KG1 (cell line): ENCODE measurements around the gene PRIMA1.
"Not testable (repeated sequence)": the region's sequence is repeated elsewhere in the genome, so short reads cannot be mapped to it uniquely, and the experiment has no call there.

Source experiments
- DNase-seq: peaks from one replicate; lab custom pipeline; 2025; lab: John Stamatoyannopoulos, UW

Gene PRIMA1, protein sequence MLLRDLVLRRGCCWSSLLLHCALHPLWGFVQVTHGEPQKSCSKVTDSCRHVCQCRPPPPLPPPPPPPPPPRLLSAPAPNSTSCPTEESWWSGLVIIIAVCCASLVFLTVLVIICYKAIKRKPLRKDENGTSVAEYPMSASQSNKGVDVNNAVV

DNA sequence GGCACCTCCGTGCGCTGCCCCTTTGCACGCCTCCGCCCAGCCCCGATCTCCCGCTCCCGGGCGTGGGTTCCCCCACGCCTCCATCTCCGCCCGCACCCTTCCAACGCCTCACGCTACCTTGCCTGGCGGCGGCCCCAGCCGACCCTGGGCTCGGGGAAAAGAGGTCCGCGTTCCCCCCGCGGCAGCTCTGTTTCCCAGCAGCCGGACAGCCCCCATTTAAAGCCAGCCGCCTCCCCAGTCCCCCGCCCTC lies at the start of gene PRIMA1:
TSS of gene PRIMA1 (minus strand) at position 193 of the 250 bp plus-strand sequence. CDS start 767 bp downstream, outside the sequence.
- no peak for DNase-seq

DNA sequence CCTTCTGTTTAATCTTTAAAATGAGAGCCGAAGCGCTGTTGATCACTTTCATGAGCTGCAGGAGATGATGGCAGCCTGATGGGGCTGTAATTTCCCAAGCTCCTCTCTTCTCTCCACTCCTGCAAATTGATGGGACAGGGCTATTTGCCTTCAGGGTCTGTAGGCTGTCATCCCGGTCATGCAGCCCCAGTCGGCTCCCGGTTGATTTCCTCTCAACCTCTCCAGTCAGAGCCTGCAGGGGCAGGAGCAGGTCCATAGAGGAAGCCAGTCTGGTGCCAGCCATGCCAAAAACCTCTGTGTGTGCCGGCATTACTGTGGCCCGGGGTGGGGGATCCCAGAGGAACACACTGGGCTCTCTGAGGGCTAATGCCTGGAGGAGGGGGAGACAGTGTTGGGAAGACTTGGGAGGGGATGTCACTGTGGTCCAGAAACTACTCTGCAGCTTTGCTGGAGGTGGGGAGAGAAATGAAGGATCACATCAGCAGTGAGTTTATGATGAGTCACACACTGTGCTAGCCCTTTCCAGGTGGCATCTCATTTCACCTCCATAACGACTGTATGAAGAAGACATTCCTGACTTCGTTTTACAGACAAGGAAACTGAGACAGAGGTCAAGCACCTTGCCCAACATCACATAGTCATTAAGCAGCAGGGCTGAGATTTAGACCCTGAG lies 46.5 kb upstream of the PRIMA1 start:
- DNase-seq = no peak

DNA sequence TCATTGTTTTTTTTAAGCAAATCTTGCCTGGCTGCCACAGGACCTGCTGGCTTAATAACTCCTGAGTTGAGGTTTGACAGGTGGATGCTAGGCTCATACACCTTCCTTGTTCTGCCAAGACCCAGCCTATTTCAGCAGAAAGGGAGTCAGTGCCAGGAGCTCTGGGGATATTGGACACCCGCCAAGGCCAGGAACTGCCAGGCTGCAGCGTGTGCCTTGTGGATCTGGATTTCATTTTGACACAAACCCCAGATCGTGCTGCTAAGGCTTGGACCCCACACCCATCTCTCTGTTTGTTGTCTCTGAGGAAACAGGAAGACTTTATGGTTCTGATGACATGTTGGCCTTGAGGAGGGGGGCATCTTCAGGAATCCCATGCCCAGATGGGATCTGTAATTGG lies 44.4 kb upstream of the PRIMA1 start:
- no peak for DNase-seq

DNA sequence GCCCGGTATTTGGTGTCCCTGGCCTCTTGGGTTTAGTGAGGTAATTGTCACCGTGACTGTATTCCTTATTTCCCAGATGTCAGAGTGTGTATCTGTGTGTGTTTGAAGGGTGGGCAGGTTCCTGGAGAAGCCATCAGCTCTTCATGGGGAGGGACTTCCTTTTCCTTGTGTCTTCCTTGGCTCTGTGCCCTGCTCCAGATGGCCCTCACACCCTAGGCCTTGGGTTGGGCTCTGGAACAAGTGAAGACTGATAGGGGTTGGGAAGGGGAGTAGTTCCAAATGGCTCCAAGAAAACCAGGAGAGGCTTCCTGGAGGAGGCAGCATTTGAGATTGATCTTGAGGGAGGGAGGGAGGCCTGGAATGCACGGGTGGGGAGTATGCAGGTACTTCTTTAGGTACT lies 43.8 kb upstream of the PRIMA1 start:
- DNase-seq = no peak

DNA sequence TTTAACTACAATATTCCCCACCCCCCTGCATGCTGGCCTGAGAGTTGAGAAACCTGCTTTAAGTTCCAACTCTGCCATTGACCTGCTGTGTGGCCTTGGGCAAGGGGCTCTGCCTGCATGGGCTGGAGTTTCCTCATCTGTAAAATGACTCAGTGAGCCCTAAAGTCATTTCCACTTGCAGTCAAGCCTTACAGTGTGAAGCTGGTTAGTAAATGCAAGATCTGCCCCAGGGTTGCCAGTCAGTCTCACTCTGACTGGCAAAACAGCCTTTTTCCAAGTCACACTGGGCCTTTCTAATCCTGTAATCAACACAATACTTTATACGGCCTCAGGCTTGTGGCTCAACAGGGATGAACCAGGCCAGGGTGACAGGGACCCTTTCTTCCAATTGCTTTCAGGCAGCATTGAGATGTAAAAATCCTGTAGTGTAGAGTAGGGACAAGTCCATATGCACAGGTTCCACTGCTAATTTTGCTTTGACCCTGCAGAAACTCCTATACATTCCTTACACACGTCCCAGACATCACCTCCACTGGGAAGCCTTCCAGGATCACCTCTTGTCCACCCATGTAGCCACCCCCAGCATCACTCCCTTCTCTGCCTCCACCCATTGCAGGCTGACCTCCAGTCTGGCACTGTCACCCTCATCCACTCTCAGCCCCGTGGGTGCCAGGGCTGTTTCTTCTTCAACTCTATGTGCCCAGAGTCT lies 42.6 kb upstream of the PRIMA1 start:
- DNase-seq = no peak

DNA sequence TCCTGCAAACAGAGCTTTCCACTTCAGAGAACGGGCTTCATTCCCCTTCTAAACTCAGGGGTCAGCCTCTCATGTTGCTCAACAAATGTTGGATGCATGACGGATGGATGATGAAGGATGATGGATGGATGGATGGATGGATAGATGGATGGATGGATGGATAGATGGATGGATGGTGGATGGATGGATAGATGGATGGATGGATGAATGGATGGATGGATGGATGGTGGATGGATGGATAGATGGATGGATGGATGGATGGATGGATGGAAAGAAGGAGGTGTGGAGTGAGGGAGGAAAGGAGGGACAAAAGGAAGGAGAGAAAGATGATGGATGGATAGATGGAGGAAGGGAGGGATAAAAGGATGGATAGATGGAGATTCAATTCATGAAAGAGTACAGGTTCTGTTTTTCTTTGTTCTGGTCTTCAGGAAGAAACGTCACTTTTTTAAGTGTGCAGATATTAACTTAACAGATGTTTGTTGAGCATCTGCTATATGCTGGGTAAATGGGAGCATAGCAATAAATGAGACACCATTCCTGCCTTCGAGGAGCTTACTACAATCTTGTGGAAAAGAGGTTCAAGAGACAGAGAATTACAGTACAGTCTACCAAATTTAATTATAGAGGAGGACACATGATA lies 41.7 kb upstream of the PRIMA1 start:
- DNase-seq = no peak

DNA sequence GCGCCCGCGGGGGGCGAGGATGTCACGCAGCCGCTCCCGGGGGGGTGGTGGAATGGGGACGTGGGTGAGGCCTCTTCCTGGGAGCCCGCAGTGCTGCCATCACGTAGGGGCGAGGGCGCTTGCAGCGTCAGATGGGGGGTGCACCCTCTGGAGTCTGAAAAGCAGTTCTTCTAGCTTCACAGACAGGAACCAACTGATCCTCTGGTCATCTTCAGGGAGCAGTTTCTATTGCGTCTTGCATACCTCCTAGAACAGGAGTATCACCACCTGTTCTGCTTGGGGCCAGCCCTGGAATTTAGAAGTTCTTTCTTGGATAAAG lies 36.9 kb upstream of the PRIMA1 start:
- DNase-seq = no peak

DNA sequence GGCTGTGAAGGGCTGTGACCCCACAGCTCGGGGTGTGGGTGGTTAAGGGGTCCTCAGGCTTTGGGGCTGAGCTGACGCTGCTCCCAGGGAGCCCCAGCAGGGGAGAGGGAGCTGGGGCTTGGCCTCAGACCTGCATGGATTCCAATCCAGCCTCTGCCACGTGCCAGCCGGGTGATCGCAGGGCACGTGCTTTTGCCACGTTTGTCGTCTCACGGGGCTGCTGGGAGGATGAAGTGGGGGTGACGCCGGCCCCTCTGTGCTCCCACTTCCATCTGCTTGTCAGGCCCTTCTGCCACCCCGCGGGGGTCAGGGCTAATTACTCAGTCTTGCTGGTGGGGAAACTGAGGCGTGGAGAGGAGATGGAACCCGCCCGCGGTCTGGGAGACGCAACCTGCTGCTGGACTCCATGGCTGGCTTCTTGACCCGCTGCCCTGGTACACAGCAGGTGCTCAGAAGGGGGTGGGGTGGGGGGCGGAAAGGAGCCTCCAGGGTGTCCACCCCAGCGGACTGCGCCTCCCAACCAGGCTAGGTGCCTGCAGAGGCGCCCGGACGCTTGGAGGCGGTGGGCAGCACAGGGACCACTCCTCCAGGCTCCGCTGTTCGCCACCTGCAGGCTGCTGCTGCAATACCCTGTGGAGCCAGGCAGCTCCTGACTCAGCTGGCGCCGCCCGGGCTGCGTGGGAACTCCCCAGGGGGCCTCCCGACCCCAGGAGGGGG lies 36.4 kb upstream of the PRIMA1 start:
- no peak for DNase-seq

DNA sequence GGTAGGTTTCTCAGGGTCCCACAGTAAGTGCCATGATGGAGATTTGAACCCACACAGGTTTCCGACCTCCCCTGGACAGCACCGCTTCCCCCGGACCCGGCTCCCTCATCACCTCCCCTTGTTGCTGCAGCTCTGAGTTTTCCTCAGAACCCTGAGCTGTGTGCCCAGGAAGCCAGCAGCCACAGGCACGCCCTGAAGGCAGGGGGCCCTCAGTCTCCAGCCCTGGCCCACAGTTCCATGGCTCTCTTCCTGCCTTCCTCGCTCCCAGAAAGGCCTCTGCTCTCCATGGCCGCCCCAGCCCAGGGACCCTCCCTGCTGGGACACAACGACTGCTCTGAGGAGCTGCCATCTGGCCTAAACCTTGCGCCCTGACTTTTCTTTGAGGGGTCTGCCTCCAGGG lies 35.8 kb upstream of the PRIMA1 start:
- no peak for DNase-seq

DNA sequence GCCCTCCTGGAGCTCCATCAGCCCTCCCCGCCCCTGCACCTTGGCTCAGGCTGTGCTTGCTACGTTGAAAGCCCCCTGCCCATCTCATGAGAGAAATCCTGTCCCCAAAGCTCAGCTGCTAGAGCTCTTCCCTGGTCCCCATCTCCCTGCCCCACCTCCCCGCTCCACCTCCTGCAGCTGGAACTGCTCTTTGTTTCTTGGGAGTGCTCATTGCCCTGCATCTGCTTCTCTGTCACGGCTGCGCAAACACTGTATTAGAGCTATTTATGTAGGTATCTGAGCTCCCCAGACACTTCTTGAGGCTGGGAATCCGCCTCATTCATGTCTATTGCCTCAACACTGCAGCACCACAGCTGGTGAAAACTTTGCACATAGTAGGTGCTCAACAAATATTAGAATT lies 32.8 kb upstream of the PRIMA1 start:
- no peak for DNase-seq

DNA sequence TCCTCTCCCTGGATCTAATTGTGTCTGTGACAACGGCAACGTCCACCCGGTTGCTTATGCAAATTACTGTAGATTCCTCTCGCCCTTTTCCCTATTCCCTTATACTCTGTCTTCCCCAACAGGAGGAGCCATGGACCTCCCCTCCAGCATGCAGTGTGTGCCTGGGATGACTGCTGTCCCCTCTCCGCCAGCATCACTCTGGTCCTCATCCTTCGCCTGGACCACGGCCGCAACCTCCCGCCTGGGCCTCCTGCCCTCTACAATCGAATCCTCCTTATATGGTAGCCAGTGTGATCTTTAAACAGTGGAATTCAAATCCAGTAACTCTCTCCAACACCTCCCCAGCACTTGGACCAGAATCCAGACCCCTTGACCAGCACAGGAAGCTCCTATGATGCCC lies 30.6 kb upstream of the PRIMA1 start:
- no peak for DNase-seq

DNA sequence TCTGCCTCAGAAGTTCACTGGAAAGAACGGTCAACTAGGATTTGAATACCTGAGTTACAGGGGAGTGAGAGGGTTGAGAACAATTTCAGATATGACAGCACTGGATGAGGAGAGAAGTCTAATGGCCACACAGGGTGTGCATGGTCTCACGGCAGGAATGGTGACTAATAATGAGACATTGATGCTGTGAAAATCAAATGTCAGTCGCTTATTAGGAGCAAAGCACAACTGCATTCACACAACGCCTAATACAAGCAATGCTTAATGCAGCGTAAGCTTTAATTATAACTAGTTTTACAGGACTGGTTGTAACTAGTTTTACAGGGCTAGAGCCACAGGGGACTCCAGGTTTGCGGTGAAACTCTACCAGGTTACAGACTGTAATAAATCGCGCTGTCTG lies 23.4 kb upstream of the PRIMA1 start:
- no peak for DNase-seq

DNA sequence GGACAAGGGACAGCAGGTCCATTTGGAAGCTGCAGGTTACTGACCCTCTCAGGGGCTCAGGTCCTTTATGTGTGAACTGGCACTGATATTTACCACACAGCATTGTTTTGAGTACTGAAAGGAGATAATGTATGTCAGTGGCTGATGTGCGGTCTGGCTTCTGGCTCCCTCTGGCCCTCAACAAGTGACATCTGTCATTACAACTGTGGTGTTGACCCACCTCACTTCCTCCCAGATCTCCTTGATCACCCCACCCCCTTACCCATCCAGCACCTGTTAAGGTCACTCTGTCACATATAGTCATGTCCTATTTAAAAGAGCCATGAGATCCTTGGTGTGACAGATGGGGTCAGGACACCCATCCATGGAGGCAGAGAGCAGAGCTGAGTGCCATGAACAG lies 22.7 kb upstream of the PRIMA1 start:
- DNase-seq = no peak

DNA sequence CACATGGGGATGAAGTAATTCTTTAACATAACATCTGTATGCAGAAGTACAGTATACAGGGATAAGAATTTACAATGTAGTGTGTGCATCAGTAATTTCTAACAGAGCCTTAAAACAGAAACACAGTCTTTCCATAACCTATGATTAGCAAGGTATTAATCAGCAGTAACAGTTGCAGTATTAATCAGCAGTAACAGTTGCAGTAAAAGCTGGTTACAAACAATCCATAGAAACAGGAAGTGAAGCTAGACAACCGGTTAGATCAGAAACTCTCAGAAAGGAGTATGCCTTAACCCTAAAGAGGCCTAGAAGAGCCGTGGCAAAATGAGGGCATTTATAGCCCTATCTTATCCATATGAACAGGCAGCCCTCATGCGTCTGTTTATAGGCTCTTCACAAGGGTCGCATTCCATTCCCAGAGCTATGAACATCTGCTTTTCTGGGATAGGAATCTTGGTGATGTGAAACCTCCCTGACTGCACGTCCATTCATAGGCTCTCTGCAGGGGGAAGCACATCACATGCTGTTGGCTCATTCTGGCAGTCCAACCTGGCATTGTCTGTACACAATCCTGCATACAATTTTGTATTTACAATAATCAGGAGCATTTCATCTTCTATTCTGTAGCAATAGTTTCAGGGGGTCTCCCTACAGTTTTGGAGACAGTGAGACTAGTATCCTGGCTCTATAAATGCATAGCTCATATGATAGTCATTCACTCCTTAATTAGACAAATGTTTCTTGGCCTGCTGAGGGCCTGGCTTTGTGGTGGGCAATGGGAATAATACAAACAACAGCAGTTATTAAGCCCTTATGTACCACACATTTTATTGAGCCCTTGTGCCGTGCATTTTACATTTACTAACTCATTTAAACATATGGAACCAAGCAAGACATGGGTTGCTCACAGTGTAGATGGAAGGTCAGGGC lies 21.5 kb upstream of the PRIMA1 start:
- DNase-seq = not testable (repeated sequence)

DNA sequence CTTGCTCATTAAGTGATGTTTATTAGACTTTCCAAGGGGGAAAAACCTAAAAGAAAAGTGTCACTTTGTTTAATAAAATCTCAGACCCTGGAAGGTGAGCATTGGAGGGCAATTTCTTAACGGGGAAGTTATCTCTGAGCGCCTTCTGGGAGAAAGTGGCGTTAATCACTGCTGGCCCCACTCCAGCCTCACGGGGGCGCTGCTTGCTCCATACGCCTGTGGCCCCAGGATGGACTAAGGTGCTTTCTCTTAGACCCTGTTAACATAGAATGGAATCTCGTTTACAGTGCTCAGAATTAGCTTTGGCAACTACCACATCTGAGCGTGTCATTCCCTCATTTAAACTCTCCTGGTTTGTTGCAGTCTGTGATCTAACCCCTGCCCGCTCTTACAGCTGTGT lies 16.4 kb upstream of the PRIMA1 start:
- no peak for DNase-seq

DNA sequence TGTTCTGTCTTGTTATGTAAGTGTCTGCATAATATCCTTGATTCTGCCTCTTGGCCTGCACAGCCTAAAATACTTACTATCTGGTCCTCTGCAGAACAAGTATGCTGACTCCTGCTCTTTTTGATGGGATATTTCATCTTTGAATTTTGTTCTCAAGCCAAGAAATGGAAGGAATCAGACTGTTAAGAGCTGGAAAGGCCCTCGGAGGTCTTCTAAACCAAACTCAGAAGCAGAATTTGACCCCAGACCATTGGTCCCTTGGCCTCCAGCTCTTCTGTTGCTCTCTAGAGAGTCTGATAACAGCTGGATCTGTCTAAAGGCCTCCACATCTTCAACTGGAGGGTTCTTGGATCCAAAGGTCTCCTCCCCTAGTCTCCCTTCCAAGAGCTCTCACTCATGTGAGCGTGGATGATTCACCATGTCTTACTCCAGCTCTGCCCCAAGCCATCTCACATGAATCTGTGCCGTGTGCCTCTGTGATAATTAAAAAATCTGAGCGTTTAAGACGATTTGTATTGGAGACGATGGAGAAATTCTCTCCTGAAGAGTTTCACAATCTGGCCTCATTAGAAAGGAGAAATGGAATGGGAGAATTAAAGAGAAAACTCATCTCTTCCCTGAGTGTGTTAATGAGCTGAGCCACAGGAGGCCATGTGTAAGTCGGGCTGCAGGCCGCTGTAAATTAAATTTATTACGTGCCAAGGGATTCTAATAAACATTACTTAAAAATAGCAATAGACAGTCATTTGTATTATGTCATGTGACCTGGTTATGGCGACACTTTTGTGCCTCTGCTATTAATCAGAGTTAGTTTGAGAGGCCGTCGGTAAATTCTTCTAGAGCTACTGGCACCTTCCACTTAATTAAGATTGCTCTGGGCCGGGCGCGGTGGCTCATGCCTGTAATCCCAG lies 15.4 kb upstream of the PRIMA1 start:
- DNase-seq = no peak

DNA sequence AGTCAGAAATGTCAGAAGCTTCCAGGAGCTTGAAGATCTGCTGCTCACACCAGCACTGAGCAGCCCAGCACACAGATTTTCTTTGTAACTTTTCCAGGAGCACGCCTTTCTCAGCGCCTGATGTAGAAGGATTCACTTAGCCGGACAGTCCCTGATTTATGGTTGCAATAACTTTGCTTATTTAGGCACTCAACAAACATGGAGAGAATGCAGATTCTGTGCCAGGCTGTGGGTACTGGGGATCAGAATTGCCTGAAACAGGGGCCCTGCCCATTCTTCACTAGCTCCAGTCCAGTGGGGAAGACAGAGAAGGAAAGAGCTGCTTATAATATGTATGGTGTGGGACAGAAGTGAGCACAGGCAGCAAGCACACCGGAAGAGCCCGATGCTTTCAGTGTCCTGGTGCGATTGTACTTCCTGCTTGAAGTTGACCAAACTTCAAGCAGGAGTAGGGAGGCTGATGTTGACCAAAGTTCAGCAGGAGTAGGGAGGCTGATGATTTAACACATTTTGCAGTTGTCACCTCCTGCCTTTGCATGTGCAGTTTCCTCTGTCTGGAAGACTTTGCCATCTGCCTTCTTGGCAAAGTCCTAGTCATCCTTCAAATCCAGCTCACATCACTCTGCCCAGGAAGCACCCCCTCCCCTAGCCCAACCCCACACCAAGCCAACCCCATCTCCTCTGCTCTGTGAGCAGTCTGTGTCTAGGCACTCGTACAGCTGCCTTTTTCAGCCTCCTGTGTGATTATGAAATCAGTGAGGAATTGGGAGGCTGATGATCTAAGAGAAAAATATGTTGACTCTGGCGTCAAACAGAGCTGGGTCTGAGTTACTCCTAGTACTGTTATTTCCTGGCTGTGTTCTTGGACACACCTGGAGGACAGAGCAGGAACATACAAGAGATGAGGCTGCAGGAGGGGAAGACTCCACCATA lies 12.0 kb upstream of the PRIMA1 start:
- DNase-seq = no peak

DNA sequence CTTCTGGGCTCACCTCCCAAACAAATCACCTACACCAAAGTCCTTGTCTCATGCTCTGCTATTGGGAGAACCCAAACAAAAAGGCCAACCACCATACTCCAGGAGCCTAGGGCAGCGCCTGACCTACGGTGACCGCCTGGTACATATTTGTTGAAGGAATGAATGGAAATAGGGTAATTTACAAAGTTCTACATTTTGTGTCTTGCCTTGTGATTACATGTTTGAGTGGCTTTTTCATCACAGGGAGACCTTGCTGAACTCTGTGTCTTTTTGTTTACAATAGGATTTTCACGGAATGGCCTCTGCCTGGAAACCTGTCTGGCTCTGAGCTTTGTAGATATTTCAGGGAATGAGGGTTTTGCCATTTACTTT lies 11.3 kb upstream of the PRIMA1 start:
- no peak for DNase-seq

DNA sequence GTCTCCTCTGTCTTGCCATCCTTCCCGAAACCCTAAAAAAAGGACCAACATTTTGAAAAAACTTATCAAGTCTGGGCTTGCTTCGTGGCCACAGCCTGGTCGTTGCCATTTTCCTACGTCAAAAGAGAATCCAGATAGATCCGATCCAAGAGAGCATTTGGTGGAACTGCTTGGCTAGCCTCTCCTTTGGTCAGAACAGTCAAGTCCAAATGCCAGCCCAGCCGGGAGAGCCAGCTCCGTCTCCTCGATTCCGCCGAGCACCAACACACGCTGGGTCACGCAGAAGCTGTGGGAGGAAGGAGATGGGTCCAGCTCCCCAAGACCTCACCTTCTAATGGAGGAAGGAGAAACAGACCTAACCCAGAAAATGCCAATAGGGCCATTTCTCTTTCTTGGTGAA lies 9.3 kb upstream of the PRIMA1 start:
- no peak for DNase-seq

DNA sequence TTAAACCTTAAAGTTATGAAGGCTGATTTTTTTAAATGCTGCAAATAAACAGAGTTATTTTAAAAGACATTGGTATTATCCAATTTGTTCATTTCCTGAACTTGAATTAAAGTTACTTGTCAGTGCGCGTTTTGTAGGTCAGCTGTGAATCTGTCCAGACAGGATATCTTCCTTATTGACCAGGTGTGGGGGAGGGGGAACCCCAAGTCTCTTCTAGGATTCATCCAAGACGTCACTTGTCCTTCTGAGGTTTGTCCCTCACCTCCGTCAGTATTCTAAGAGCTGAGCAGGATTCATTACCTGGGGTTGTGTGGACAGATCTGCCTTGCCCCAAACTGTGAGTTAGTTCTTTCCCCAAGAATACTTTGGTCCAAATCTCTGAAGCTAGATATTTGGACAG lies 8.8 kb upstream of the PRIMA1 start:
- DNase-seq = no peak
